ENCODE results near the gene ZBP1.
A peak's percentile ranks its signal among the peaks of the same experiment; 100 is the strongest.

The ZBP1 gene

DNA sequence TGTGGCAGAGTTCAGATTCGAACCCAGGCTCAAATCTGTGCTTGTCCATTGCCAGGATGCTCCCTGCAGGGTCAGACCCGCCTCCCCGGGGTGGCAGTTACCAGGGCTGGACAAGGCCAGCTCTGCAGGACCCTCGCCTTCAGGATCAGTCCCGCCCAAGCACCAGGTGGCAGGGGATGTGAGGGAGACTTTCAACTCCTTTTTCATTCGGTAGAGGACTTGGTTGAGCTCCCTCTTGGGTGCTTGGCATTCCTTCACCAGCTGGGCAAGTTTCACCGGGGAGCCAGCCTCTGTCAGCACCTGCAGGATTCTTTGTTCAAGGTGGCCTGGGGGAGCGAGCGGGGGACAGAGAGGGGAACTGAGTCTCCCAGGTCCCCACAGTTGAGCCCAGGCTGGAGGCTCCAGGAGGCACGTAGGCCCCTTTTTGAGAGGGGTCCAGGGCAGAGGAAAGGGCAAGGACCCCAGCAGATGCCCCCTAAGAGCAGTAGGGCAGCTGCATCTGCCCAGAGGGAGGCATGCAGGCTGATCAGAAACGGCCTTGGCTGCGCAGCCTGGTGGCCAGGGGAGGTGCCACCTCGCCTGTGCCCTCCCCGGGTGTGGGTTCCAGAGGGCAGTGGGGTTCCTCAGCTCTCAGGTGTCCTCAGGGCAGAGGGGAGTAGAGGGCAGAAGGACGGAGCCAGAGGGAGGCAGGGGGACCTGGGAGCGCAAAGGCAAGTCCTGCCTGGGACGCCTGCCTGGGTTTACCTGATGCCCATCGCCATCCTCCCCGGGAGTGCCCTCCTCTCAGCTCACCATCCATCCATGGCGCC, 3.9 kb downstream of the ZBP1 start:
- no peak for DNase-seq

DNA sequence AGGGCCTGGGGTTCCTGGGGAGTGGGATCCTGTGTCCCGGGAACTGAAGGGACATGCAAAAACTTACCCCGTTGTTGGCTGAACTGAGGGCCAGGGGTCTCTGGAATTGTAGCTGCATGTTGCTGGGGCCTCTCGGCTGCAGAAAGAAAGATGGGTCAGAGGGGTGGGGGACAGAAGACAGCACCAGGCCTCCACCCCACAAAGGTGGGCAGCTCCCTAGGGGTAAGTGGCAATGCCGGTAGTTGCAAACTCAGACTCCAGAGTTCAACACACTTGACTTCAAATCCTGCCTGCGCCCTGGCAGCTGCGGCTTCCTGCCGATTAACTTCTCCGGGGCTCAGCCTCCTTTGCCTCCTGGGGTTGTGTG, 4.8 kb downstream of the ZBP1 start:
- no peak for DNase-seq

DNA sequence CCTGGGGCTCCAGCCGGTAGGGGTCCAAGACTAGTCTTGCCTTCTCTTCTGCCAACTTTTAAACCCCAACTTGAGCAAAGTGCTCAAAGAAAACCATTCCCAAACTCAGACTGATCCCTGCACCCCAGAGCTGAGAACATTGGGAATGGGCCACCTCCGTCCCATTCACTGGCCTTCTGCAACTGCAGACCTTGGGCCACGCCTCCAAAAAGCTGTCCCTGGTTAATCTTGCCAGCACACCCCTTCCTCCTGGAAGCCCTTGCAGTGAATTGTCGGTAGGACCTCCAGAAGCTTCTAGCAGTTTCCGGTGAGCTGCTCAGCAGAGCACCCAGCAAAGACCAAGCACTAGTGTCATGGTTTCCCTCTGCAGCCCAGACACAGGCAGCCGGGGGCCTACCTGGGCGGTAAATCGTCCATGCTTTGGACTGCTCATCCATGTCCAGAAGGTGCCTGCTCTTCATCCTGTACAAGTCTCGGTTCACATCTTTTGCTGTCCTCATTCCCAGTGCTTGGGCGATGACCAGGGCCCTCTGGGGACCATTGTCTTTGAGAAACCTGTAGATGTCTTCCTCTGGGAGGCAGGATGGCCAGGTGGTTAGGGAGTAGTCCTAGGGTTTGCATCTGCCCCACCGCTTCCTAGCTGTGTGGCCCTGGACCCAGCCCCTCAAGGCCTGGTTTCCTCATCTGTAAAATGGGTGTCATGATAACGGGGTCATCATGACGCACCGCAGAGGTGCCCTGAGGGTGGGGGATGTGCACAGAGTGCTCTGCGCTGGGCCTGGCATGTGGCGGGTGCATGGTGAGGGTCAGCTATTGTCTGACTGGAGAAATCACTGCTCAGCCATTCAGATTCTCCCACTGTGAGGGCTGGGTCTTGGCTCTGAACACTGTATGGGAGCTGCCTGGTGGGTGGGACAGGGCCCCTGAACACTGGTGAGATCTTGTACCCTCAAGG, 5.5 kb downstream of the ZBP1 start:
- DNase-seq = no peak

DNA sequence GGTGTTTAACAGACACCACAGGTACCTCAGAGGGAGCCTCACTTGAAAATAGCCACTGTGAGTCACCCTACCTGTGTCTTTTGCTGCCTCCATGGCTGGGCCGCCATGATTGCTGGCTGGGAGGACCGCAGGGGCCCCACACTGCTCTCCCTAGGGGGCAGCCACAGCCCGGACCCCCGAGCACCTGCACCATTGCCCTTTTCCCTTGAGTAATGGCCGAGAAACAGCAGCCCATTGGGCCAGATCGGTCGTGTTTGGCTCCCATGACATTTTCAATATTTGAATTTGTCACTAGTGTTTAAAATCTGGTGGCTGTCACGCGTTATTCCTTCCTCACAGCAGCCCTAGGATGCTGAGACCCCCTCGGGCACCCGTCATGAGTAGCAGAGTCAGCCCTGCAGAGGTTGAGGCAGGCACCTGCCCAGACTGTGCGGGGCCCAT, 6.7 kb downstream of the ZBP1 start:
- DNase-seq = no peak

DNA sequence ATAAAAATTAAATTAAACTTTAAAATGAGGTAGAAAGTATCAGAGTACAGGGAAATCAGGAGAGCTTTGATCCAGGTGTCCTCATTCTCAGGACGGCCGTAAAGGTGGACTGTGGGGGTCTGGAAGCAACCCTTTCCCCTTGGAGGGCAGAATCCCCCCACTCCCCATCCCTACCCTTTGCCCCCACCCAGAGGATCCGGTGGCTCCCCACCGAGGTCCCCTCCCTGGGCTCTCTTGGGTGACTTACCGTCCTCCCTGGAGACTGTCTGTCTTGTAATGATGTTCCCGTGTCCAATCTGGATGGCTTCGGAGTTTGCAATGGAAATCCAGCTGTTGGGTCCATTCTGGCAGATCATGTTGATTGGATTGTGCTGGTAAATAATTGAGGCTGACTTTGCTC, 7.3 kb downstream of the ZBP1 start:
- no peak for DNase-seq

DNA sequence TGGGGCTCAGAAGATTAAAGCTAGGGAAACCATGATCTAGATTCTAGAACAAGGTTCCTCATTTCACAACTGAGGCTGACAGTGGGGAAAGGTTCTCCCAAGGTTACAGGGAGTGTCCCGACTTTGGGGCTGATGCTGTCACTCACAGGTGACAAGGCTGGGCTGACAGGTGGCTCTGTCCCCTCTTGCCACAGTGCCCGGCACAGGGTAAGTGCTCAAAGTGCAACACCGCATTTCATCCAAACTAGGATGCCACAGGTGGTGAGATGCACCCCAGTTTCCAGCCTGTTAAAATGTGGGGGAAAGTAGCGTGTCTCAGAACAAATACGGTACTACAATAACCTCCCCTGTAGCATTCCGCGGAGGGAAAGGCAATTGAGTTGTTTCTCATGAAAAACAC, 7.8 kb downstream of the ZBP1 start:
- DNase-seq = no peak

DNA sequence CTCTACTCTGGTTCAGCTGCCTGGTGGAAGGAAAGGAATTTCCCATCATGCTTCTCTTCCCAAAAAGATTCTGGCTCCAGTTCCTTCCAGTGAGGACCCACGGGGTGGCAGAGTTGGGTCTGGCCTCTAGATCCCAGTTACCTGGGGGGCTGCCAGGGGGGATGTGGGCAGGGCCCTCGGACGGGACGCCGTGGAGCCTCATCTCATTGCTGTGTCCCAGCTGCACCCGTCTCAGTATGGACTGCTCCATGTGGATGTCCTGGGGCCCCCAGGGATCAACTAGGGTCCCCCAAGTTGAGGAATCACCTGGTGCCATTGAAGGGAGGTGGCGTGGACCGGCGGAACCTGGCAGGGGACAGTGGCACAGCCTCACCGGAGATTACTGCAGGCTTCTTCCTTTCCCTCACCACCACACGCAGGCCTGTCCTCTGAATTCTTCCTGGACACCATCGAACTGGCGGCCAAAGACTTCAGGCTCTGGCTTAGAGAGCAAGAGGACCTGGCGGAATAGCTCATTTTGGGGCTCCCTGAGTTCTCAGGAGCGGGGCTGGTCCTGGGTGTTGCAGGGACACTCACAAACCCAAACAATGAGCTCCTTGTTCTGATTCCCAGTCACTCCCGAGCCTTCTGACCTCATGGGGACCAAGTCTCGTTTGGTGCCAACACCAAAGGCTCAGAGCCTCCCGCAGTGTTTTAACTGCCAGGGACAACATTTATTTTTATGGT, 8.5 kb downstream of the ZBP1 start:
- no peak for DNase-seq

DNA sequence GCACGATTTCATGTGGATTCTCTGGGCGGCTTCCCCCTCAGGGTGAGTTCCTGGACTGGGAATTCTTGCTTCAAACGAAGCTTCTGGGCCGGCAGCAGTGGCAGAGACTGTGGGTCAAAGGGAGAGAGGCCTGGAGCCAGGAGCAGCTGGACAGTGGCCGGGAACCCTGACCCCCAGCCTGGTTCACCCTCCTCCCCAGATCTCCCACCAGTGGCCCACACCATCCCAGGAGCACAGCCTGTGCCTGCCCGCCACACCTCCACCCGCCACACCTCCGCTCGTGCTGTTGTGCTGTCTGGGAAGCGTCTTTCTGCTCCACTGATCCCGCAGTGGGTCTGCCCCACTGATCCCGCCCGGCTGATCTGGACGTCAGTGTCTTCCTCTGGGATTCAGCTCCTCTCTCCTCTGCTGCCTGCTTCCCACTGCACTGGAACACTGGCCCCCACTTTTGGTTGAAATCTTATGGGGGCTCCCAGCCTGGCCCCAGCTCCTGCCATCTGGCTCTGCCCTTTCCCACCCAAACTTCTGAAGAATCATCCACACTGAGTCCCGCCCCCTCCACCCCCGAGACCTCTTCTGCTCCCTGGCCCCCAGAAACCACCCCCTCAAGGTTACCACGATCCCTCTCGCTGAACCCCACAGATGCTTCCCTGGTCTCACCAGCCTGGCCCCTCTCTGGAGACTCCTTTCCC, 9.8 kb downstream of the ZBP1 start:
- DNase-seq = no peak

DNA sequence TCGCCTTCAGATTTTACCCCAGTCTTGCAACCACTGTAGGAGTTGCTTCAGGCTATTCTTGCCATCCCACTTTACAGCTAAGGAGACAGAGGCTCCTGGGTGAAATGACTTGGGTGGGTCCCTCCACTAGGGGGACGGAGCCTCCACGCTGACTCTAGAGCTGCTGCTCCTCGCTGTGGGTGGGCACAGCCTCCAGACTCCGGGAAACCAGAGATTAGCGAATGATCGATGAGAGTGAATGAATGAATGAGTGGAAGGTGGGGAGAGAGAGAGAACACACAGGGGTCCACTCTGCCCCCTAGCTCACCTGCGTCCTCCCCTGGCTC, 10.4 kb downstream of the ZBP1 start:
- no peak for DNase-seq

DNA sequence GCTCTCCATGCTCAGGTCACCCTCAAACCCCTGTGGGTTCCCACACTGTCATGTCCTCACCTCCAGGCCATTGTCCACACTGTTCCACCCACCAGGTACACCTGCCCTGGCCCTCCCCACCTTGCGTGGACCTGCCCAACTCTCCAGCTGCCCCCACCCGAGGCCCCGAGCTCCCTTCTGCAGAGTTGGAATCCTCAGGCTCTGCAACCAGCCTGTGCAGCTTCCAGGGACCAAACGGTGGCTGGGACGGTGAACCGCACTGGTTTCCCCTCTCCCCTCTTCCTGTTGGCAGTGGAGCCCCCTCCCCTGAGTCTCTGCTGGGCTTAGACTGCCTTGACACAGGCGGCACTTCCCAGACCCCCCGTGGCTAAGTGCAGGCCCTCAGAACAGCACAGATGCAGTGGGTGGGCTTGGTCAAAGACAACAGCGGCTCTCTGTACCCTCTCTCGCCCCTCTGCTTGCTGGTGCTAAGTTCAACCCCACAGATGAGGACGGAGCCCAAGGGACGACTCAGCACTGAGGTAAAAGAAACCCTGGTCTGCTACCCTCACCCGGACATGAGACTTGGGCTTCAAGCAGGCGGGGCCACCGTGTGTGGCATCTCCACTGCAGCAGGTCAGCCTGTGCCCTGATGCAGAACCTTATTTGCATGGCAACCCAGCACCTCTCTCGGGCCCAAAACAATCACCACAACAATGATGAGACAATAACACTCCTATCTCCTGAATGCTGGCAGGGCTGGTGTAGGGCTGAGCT, 11.0 kb downstream of the ZBP1 start:
- DNase-seq = no peak

DNA sequence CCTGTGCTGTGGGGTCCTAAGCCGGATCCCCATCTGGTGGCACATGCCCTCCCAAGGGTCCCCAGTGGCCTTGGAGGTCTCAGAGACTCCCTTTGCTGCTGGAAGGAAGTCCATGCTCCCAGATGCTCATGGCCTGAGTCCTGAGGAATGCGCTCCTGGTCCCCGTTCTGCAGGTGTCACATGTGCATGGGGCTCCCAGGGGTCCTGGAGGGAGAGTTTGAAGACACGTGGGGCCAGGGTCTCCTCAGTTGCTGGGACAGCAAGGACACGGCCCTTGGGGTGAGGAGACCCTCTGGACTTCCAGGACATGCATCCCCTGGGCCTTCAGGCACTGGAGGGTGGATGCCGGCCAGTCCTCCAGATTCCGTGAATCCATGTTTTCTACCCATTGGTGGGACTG, 11.7 kb downstream of the ZBP1 start:
- no peak for DNase-seq

DNA sequence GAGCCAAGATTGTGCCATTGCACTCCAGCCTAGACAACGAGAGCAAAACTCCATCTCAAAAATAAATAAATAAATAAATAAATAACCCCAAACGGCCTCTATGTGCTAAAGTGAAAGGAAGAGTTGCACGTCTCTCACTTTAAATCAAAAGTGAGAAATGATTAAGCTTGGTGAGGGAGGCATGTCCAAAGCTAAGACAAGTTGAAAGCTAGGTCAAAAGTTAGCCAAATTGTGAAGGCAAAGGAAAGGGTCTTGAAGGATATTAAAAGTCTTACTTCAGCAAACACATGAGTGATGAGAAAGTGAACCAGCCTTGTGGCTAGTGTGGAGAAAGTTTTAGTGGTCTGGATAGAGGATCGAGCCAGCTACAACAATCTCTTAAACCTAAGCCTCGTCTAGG, 14.3 kb downstream of the ZBP1 start:
- no peak for DNase-seq

DNA sequence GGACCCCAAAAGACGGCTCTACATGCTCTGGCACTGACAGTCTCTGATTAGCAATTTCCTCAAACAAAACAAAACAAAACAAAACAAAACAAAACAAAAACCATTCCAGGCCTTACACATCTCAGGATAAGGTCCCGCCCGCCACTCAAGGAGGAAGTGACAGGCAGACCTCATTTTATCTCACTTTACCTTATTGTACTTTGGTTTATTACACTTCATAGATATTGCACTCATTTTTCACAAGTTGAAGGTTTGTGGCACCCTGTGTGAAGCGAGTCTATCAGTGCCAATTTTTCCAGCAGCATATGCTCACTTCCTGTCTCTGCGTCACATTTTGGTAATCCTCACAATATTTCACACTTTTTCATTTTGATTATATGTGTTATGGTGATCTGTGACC, 15.2 kb downstream of the ZBP1 start:
- DNase-seq = peak; percentile 41

DNA sequence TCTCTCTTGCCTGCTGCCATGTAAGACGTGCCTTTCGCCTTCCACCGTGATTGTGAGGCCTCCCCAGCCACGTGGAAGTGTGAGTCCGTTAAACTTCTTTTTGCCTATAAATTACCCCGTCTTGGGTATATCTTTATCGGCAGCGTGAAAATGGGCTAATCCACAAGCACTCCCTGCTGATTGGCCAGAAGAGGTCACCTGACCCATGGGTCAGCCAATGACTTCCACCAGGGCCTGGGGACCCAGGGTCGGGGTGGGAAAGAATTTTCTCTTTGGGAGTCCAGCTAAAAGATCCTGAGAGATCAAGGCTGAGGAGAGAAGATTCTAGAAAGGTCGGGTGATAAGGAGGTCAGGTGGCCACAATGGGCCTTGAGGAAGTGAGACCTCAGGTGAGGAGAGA, 17.1 kb downstream of the ZBP1 start:
- DNase-seq = no peak

DNA sequence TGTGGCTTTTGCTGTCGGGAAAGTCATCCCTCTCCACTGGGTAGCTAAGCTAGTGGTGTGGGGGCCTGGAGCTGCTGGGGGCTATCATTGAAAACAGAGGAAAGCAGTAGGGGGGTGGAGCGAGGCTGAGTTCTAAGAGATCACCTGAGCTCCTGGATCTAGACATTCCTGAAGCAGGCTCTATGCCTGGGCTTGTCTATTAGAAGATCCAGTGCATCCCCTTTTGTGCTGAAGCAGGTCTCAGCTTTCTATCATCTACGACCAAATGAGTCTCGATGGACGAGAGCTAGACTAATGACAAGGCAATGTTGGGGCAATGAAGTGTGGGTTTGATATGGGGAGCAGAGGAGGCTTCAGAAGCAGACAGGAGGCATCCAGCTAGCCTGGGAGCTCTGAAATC, 18.5 kb downstream of the ZBP1 start:
- no peak for DNase-seq

DNA sequence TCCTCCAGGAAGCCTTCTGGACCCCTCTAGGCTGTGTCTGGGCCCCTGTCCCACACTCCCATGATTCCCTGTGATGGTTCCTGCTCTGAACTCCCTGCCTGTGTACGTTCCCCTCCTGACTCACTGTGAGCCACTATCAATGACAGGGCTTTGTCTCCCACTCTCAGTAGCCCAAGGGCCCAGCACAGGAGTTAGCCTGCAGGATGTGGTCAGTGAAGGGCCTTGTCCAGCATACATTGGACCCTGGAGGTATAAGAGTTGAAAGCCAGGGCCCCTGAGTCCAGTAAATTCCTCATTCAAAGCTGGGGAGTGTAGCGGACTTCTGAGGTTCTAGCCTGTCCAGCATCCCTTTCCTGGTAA, 19.0 kb downstream of the ZBP1 start:
- DNase-seq = no peak

DNA sequence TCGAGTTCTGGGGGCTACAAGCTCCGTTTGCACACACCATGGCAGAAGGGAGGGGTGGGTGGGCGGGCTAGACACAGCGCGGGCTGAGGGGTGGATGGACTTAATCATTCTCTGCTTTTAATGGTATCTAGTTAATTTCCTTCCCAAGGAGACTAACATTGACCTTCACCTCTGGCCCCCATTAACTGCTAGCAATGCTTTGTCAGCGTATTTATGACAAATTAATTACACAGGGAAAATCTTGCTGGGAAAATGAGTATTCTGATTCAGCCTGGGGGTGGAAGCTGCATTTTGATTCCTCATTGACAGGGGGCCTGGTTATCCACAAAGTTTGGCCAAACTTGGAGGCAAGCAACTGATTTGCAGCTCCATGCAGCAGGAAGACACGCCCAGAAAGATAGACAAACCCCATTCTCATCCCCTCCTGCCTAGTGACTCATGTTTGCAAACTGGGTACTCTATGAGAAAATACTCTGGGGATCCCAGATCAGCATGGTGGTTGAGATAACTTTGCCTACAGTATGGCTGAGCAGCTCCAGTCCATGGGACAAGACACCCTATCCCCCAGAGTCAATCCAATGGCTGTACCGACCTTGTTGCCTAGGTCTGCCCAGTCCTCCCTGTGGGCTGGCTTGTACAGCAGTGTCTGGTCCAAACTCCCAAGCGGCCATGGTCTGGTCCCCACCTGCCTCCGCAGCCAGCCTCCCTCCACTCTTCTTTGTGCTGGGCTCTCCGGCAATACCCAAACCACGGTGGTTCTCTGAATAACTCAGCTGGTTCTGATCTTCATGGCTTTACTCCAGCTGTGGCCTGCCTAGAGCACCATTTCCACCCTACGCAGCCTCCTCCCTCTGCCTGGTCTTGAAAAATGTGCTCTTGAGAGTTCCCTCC, 19.7 kb downstream of the ZBP1 start:
- peak; percentile 23 for DNase-seq

DNA sequence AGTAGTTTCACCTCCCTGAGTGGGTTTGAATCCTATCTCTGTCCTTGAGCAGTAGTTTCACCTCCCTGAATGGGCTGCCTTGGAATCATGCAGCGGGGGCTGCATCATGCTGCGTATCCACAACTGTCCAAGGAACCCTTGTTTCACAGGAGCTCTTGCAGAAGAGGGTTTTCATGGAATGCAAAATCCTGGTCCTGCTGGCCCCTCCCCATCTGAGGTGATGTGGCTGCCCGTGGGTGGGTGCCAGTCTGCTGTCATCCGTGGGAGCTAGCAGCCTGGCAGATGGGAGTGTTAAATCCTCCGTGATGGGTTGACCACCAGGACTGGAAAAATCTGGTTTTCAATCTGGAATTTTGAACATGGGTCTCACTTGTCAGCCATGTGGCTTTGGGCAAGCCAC, 21.7 kb downstream of the ZBP1 start:
- no peak for DNase-seq

DNA sequence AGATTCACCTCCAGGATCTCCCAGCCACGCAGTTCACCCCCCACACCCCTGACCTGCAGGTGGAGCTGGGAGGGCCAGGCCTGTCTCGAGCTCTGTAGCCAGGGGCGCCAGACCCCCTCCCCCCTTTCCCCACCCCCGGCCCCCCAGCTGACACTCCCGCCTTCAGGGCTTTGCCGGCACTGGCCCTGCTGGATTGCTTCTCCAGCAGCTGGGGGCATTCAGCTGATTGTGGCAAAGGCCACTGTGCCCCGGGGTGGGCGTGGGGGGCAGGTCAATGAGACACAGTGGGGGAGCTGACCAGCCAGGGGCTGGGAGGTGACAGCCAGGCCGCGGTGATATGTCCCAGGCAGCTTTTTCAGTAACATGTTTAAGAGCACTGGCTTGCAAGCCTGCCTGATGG, 22.2 kb downstream of the ZBP1 start:
- no peak for DNase-seq

DNA sequence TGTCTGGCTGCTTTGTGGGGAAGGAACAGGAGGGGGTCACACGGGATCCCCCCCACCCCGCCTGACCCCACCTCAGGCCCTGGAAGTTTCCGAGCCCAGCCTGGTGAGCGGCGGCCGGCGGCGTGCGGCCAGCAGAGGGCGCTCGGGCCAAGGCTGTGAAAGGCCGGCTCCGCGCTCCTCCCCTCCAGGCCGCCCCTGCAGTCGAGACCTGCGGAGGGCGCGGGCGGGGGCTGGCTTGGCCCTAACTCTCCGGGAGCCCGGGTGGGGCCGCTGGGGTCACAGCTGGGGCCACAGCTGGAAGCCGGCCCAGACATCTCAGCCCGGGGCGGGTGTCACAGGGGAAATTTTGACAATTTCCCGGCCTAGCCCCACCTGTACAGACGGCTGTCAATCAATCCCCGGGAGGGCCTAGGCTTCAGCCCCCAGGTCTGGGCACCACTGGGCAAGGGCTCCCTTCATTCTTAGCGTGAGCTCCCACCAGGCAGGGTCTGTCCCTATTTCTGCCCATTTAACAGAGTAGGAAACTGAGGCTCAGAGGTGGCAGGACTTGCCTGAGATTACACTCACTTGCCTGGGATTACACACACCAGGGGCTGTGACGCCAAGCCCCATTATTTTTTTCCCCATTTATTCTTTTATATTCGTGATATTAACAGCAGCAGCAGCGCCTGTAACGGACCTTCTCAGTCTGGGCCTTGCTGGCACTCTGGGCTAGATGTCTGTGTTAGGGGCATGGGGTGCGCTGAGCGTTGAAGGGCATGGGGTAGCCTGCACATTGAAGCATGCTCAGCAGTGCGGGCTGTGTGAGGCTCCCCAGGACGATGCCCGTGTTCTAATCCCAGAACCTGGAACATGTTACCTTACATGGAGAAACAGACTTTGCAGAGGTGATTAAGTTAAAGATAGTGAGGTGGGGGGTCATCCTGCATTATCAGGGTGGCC, 23.0 kb downstream of the ZBP1 start:
- DNase-seq = peak; percentile 77
